Peyer's patch (tissue), 4 donors: ENCODE measurements around the gene PDE4D.

ENCODE experiments used
- CTCF ChIP-seq, 6 experiments: fragments of 450-650 bp in 4 of 6; fragments of 200-600 bp in 2 of 6; sonication (generic) in 1 of 6; IDR thresholded peaks; one replicate each; pipeline ENCODE4 v1.5.1; 2017 to 2019; ENCODE audit warnings: antibody characterized with exemption in 6 of 6, mild to moderate bottlenecking in 3 of 6, moderate library complexity in 1 of 6
- POLR2A ChIP-seq, 2 donors: fragments of 450-650 bp; IDR thresholded peaks; one replicate each; pipeline ENCODE4 v1.5.1; 2017; ENCODE audit warnings: antibody characterized with exemption in 2 of 2, mild to moderate bottlenecking in 2 of 2, moderate library complexity in 2 of 2

- no peak for TF ChIP-seq CTCF (IDR thresholded peaks at IDR 0.05)
- TF ChIP-seq POLR2A (IDR thresholded peaks at IDR 0.05), result no peak
Measured at GRCh38 chr5:58927181-58927580, 966.3 kb downstream of the PDE4D start.
